ENCODE results near the gene SEMA3D.

SEMA3D gene

DNA sequence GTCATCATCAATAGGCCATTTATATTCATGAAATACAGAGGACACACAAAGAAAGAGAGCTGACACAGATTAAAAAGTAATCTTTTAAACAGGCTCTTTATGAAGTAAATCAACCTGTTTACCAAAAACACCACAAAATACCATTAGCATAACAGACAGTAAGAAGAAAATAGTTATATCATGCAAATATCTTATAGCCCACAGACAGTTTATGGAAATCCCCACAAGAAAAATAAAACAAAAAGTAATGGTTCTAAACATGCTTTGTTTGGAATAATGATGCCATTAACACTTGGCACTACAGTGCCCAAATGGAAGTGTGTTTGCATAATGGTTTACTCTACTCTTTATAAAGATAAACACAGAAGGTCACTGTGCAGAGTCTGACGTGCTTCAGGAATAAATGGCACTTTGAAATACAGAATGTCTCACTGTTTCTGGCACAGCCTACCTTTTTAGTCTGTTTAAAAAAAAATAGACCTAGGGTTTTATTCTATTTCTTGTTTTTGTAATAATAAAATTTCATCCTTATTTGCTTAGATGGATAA, 30.1 kb downstream of the SEMA3D start:
- Histone ChIP-seq H3K4me1 (ENCODE audit: insufficient read depth, low read length) (peaks cover 3% of the 10 kb centered on the region), H3K36me3 (ENCODE audit: insufficient read depth, low read length) (no peaks in the 10 kb centered on the region), H3K27me3 (ENCODE audit: control insufficient read depth in 1 of 2, insufficient read depth in 2 of 2, low read length in 2 of 2) (no peaks in the 10 kb centered on the region), H3K9ac (ENCODE audit: low read length) (no peak overlapping the region), H3K27ac (ENCODE audit: low read depth, low read length) (no peak overlapping the region), H3K4me3 (ENCODE audit: low read depth in 1 of 2, low read length in 2 of 2) (no peak overlapping the region), H3K9me3 (ENCODE audit: low read length) (no peaks in the 10 kb centered on the region)

DNA sequence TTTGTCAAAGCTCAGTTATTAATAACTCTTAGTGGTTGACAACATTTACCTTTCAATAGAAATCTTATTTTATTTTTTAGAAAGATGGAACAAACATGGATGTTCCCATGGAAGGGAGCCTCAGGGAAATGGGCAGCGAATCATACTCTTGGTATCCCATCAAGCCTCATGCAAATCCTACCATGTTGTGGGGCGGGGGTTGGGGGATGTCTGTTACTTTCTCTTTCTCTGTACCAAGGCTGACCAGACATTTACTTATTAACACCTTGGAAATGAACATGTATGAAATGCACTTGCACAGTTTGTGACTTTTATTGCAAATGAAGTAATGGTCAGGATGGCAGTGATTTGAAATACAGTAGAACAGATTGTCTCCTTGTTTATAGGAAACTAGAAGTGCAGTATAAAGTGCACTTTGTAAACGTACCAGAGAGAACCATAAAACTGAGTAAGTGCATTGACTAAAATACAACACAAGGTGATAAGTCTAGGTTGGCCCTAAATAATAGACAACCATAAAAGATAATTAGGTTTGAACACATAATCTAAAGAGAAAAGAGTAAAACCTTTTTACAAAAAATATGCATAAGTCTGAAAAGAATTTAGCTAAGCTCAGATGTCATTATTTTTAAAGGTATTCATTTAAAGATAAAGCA, 32.4 kb downstream of the SEMA3D start:
- Histone ChIP-seq H3K27ac (ENCODE audit: low read depth, low read length) (no peak overlapping the region), H3K27me3 (ENCODE audit: control insufficient read depth in 1 of 2, insufficient read depth in 2 of 2, low read length in 2 of 2) (no peaks in the 10 kb centered on the region), H3K9me3 (ENCODE audit: low read length) (no peaks in the 10 kb centered on the region), H3K9ac (ENCODE audit: low read length) (no peak overlapping the region), H3K36me3 (ENCODE audit: insufficient read depth, low read length) (no peaks in the 10 kb centered on the region), H3K4me1 (ENCODE audit: insufficient read depth, low read length) (peaks cover 3% of the 10 kb centered on the region), H3K4me3 (ENCODE audit: low read depth in 1 of 2, low read length in 2 of 2) (no peak overlapping the region)

DNA sequence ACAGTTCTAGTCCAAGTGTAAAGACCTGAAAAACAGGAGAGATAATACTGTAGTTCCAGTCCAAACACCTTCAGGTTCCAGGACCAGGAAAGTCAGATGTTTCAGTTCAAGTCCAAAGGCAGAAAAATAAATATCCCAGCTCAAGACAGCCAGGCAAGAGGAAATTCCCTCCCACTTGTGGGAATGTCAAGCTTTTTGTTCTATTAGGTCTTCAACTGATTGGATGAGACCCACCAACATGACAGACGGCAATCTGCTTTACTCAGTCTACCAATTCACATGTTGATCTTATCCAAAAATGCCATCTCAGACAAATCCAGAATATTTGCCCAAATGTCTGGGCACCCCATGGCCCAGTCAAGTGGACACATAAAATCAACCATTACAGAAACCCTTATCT, 33.1 kb downstream of the SEMA3D start:
- Histone ChIP-seq H3K4me1 (ENCODE audit: insufficient read depth, low read length) (peaks cover 3% of the 10 kb centered on the region), H3K9me3 (ENCODE audit: low read length) (no peaks in the 10 kb centered on the region), H3K36me3 (ENCODE audit: insufficient read depth, low read length) (no peaks in the 10 kb centered on the region), H3K4me3 (ENCODE audit: low read depth in 1 of 2, low read length in 2 of 2) (no peak overlapping the region), H3K27ac (ENCODE audit: low read depth, low read length) (no peak overlapping the region), H3K9ac (ENCODE audit: low read length) (no peak overlapping the region), H3K27me3 (ENCODE audit: control insufficient read depth in 1 of 2, insufficient read depth in 2 of 2, low read length in 2 of 2) (no peaks in the 10 kb centered on the region)

DNA sequence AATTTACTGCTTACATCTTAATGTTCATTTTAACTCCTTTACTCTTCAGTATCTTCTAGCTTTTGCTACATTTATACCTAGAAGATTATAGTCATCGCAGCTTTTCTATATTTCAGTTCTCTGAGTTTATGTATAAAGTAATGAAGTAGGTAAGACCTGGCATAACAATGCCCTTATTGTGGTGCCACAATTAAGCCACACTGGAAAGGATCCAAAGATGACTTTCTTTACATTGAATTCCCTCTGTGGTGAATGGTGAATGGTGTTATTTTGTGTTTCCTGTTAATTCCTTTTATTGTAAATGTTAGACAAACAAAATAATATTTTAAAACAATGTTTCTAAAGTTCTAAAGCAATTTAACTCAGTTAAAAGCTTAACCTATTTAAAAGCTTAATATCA, 36.2 kb downstream of the SEMA3D start:
- H3K27ac ChIP-seq (ENCODE audit: low read depth, low read length) = no peak overlapping the region
- no peak overlapping the region for H3K4me3 ChIP-seq (ENCODE audit: low read depth in 1 of 2, low read length in 2 of 2)
- no peaks in the 10 kb centered on the region for H3K9me3 ChIP-seq (ENCODE audit: low read length)
- no peak overlapping the region for H3K9ac ChIP-seq (ENCODE audit: low read length)
- no peaks in the 10 kb centered on the region for H3K4me1 ChIP-seq (ENCODE audit: insufficient read depth, low read length)
- H3K36me3 ChIP-seq (ENCODE audit: insufficient read depth, low read length) = no peaks in the 10 kb centered on the region
- H3K27me3 ChIP-seq (ENCODE audit: control insufficient read depth in 1 of 2, insufficient read depth in 2 of 2, low read length in 2 of 2) = no peaks in the 10 kb centered on the region

DNA sequence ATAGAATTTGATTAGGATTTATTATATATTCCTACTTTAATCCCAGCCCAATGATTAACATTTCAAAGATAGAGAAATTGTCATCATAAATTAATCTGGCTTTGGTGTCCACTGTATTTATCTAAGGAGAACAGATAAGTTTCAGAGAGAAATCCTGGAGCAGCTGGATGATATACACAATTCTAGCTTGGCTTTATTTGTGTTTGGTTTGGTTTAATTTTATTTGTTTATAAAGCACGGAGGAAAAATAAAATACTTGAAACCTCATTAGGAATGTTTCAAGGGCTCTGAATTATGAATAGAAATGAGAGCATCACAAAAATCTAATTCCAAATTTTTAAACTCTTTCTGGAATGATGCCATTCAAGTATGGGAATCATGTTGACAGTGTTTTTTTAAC, 42.1 kb downstream of the SEMA3D start:
- no peak overlapping the region for H3K4me3 ChIP-seq (ENCODE audit: low read depth in 1 of 2, low read length in 2 of 2)
- no peak overlapping the region for H3K9ac ChIP-seq (ENCODE audit: low read length)
- H3K4me1 ChIP-seq (ENCODE audit: insufficient read depth, low read length) = no peaks in the 10 kb centered on the region
- no peaks in the 10 kb centered on the region for H3K27me3 ChIP-seq (ENCODE audit: control insufficient read depth in 1 of 2, insufficient read depth in 2 of 2, low read length in 2 of 2)
- H3K36me3 ChIP-seq (ENCODE audit: insufficient read depth, low read length) = no peaks in the 10 kb centered on the region
- no peaks in the 10 kb centered on the region for H3K9me3 ChIP-seq (ENCODE audit: low read length)
- H3K27ac ChIP-seq (ENCODE audit: low read depth, low read length) = no peak overlapping the region

DNA sequence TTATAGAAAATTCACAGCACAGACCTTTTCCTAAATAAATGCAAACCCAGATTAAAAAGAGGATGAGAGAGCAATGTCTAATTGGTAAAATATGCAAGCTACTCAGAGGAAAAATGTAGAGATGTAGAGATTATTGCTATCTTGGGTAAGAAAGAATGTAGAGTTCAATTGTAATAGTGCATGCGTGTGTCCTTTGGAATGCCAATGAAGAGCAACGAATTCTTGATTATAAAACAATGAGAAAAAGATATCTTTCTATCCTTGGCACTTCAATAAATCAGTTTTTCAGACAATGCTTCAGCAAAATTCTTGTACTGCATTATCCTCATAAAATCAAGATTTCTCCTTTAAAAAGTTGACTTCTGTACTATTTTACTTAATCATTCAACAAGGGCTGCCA, 50.9 kb downstream of the SEMA3D start:
- Histone ChIP-seq H3K27ac (ENCODE audit: low read depth, low read length) (no peak overlapping the region), H3K27me3 (ENCODE audit: control insufficient read depth in 1 of 2, insufficient read depth in 2 of 2, low read length in 2 of 2) (no peaks in the 10 kb centered on the region), H3K9ac (ENCODE audit: low read length) (no peak overlapping the region)

DNA sequence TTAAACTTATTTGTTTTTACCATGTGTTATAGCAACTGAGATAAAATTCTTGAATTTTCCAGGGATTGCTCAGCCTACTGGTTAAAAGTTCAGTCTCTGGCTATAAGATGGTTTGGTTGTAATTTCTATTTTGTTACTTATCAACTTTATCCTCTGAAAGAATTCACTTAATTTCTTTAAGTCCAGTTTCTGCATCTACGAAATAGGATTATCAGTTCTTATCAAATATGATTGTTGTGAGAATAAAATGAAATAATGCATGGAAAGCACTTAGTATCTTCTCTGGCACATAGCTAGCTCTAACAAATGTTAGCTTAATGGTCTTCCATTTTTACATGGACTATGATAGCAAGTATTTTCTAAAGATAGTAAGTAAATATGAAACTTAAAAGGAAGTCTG, 53.3 kb downstream of the SEMA3D start:
- H3K9me3 ChIP-seq (ENCODE audit: low read length) = no peaks in the 10 kb centered on the region
- H3K27ac ChIP-seq (ENCODE audit: low read depth, low read length) = no peak overlapping the region
- H3K4me1 ChIP-seq (ENCODE audit: insufficient read depth, low read length) = no peaks in the 10 kb centered on the region
- H3K9ac ChIP-seq (ENCODE audit: low read length) = no peak overlapping the region
- H3K36me3 ChIP-seq (ENCODE audit: insufficient read depth, low read length) = no peaks in the 10 kb centered on the region
- no peaks in the 10 kb centered on the region for H3K27me3 ChIP-seq (ENCODE audit: control insufficient read depth in 1 of 2, insufficient read depth in 2 of 2, low read length in 2 of 2)
- no peak overlapping the region for H3K4me3 ChIP-seq (ENCODE audit: low read depth in 1 of 2, low read length in 2 of 2)

More for the DNA sequence above, 50.9 kb downstream of the SEMA3D start:
- Histone ChIP-seq H3K4me3 (ENCODE audit: low read depth in 1 of 2, low read length in 2 of 2) (no peak overlapping the region), H3K36me3 (ENCODE audit: insufficient read depth, low read length) (no peaks in the 10 kb centered on the region), H3K9me3 (ENCODE audit: low read length) (no peaks in the 10 kb centered on the region), H3K4me1 (ENCODE audit: insufficient read depth, low read length) (no peaks in the 10 kb centered on the region)

DNA sequence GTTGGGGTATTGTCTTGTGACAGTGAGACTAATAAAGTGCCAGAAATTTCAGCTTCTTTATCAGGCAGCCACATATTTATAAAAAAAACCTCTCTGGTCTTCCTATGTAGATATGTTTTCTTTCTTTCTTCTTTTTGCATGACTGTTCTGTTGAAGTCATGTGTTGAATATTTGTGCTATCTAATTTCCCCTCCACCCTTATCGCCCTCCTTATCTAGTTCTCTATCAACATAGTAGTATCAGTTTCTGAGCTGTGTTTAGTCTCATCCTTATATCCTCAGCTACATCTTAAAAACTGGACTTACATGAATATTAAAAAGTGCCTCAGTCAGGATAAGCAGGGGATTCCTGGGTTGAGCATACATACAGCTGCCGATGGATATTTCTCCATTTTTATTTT, 53.9 kb downstream of the SEMA3D start:
- no peak overlapping the region for H3K27ac ChIP-seq (ENCODE audit: low read depth, low read length)
- H3K27me3 ChIP-seq (ENCODE audit: control insufficient read depth in 1 of 2, insufficient read depth in 2 of 2, low read length in 2 of 2) = no peaks in the 10 kb centered on the region
- no peaks in the 10 kb centered on the region for H3K36me3 ChIP-seq (ENCODE audit: insufficient read depth, low read length)
- H3K9me3 ChIP-seq (ENCODE audit: low read length) = no peaks in the 10 kb centered on the region
- no peak overlapping the region for H3K4me3 ChIP-seq (ENCODE audit: low read depth in 1 of 2, low read length in 2 of 2)
- no peak overlapping the region for H3K9ac ChIP-seq (ENCODE audit: low read length)
- no peaks in the 10 kb centered on the region for H3K4me1 ChIP-seq (ENCODE audit: insufficient read depth, low read length)

DNA sequence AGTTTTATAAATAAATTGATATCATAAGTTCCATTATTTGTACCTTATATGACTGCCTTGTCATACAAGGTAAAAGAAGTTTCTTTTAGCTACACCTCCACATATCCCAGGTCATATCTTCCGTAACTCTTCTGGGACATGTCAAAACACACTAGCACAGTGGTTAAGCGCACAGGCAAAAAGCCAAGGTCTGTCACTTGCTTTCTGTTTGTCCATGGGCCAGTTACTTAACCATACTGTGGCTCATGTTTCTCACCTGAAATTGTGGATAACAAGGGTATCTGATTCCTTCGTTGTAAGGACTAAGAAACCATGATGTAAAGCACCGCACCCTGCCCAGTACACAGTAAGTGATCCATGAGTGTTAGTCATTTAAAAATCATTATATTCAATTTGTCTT, 56.2 kb downstream of the SEMA3D start:
- H3K9me3 ChIP-seq (ENCODE audit: low read length) = no peaks in the 10 kb centered on the region
- no peaks in the 10 kb centered on the region for H3K36me3 ChIP-seq (ENCODE audit: insufficient read depth, low read length)
- no peak overlapping the region for H3K9ac ChIP-seq (ENCODE audit: low read length)
- no peaks in the 10 kb centered on the region for H3K27me3 ChIP-seq (ENCODE audit: control insufficient read depth in 1 of 2, insufficient read depth in 2 of 2, low read length in 2 of 2)
- H3K4me3 ChIP-seq (ENCODE audit: low read depth in 1 of 2, low read length in 2 of 2) = no peak overlapping the region
- H3K27ac ChIP-seq (ENCODE audit: low read depth, low read length) = no peak overlapping the region
- H3K4me1 ChIP-seq (ENCODE audit: insufficient read depth, low read length) = no peaks in the 10 kb centered on the region

DNA sequence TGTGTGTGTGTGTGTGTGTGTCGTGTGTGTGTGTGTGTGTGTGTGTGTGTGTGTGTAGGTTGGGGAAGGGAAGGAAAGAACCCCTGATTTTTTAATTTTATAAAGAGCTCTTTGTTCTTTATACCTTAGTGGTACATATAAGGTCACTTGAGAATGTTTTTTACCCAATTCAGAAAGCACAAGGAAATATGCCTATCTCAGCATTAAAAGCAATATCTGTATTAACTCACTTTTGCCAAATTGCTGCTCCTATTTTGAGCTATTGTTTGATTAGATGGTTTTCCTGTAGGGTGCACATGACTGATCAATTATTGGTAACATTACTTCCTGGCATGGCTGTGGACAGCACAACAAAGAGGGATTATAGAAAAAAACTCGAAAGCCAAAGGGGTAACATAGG, 60.5 kb downstream of the SEMA3D start:
- Histone ChIP-seq H3K4me1 (ENCODE audit: insufficient read depth, low read length) (no peaks in the 10 kb centered on the region), H3K27me3 (ENCODE audit: control insufficient read depth in 1 of 2, insufficient read depth in 2 of 2, low read length in 2 of 2) (no peaks in the 10 kb centered on the region), H3K9ac (ENCODE audit: low read length) (no peak overlapping the region), H3K36me3 (ENCODE audit: insufficient read depth, low read length) (no peaks in the 10 kb centered on the region), H3K4me3 (ENCODE audit: low read depth in 1 of 2, low read length in 2 of 2) (no peak overlapping the region), H3K27ac (ENCODE audit: low read depth, low read length) (no peak overlapping the region), H3K9me3 (ENCODE audit: low read length) (no peaks in the 10 kb centered on the region)

DNA sequence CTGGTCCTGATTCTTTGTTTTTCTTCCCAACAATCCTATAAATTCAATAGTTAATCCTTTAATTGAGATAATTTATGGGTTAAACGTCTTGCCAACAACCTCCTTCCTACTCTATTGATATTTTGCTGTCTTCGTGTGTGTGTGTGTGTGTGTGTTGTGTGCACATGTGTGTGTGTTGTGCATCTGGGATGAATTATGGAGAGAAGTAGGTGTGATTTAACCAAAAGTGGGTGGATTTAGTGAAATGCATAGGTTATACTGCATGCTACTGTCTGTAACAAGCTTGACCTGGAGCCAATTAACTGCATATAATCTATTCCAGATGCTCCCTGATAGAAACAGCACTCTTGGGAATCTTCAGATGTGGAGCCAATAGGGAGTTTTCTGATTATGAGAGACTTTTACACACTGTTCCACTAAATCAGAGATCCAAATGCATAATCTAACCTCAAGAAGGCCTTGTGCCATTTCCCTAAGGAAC, 61.2 kb downstream of the SEMA3D start:
- Histone ChIP-seq H3K9ac (ENCODE audit: low read length) (no peak overlapping the region), H3K4me1 (ENCODE audit: insufficient read depth, low read length) (no peaks in the 10 kb centered on the region), H3K27ac (ENCODE audit: low read depth, low read length) (no peak overlapping the region), H3K36me3 (ENCODE audit: insufficient read depth, low read length) (no peaks in the 10 kb centered on the region), H3K4me3 (ENCODE audit: low read depth in 1 of 2, low read length in 2 of 2) (no peak overlapping the region), H3K9me3 (ENCODE audit: low read length) (no peaks in the 10 kb centered on the region), H3K27me3 (ENCODE audit: control insufficient read depth in 1 of 2, insufficient read depth in 2 of 2, low read length in 2 of 2) (no peaks in the 10 kb centered on the region)

DNA sequence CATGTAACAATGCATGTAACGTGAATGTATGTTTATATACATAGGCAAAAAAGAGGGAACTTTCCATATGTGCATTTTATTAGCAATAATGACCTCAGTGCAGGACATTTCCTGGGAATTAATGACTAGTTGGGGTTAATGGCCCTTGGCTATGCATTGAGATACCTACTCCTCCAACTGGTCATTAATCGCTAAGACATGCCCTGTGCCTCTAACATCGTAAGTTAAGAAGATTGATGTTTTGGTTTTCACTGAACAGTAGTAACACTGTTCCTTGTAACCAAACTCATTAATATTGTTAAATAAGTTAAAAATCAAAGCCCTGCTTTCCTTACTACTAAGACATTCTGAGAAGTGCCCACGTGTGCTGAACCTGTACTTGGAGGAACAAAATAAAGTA, 61.7 kb downstream of the SEMA3D start:
- Histone ChIP-seq H3K9ac (ENCODE audit: low read length) (no peak overlapping the region), H3K4me3 (ENCODE audit: low read depth in 1 of 2, low read length in 2 of 2) (no peak overlapping the region), H3K4me1 (ENCODE audit: insufficient read depth, low read length) (no peaks in the 10 kb centered on the region), H3K36me3 (ENCODE audit: insufficient read depth, low read length) (no peaks in the 10 kb centered on the region), H3K27ac (ENCODE audit: low read depth, low read length) (no peak overlapping the region), H3K27me3 (ENCODE audit: control insufficient read depth in 1 of 2, insufficient read depth in 2 of 2, low read length in 2 of 2) (no peaks in the 10 kb centered on the region), H3K9me3 (ENCODE audit: low read length) (no peaks in the 10 kb centered on the region)
